ENCODE results near the gene TRAPPC2. TPM values are rescaled to one million over a fixed set of nuclear protein-coding genes. Genes with fewer than 3 reads are reported as not detected.

The TRAPPC2 gene
- total RNA-seq, 3 donors from 2014 or later, result 8.2 to 25.3 (median 21.0) TPM

DNA sequence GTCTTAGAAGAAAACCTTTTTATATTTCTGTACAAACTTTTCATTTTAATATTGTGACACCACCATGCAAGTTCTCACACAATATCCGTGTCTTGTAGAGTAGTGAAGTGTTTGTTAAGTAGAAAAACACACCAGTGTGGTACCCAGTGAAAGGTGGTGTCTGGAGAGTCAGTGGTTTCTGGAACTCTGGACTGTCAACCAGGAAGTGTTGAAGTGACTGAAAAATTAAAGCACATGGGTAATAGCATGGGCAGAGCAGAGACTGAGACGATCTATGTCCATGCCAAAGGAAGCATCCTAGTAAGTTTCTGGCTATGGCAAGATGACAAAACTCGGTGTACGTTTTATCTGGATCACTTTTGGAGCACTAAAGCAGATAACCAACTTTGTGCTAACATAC, 23.3 kb downstream of the TRAPPC2 start:
- Histone ChIP-seq H3K4me3 (no peak overlapping the region), H3K9me3 (no peaks in the 10 kb centered on the region), H3K27ac (no peak overlapping the region), H3K27me3 (no peaks in the 10 kb centered on the region), H3K4me1 (no peaks in the 10 kb centered on the region), H3K36me3 (no peaks in the 10 kb centered on the region)
- intact Hi-C loops (cut with DNase I; ENCODE audit: low total_unique reads), result no loop called here
- no peak for TF ChIP-seq POLR2AphosphoS5 (IDR thresholded peaks at IDR 0.05)
- TF ChIP-seq, protein P1, sequence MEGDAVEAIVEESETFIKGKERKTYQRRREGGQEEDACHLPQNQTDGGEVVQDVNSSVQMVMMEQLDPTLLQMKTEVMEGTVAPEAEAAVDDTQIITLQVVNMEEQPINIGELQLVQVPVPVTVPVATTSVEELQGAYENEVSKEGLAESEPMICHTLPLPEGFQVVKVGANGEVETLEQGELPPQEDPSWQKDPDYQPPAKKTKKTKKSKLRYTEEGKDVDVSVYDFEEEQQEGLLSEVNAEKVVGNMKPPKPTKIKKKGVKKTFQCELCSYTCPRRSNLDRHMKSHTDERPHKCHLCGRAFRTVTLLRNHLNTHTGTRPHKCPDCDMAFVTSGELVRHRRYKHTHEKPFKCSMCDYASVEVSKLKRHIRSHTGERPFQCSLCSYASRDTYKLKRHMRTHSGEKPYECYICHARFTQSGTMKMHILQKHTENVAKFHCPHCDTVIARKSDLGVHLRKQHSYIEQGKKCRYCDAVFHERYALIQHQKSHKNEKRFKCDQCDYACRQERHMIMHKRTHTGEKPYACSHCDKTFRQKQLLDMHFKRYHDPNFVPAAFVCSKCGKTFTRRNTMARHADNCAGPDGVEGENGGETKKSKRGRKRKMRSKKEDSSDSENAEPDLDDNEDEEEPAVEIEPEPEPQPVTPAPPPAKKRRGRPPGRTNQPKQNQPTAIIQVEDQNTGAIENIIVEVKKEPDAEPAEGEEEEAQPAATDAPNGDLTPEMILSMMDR (IDR thresholded peaks at IDR 0.05), result no peak
- TF ChIP-seq POLR2A (IDR thresholded peaks at IDR 0.05), result no peak
- no peak for DNase-seq (ENCODE audit: low spot score in 2 of 2)

DNA sequence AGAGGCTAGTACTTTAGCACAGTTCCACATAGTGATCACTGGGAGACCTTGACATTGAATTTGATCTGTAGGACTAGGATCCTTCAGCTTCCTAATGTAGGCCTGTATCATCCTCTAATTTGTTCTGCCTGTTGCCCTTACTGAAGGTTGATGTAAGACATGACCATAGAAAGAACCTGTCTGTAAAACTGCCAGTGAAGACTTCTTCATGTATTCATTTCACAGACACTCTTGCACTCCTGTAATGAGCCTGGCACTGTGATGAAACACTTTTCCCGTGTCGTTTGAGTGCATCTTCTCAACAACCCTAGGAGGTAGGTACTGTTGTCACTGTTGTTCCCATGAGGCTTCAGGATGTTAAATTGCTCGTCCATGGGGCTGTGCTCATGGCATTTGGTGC, 30.8 kb downstream of the TRAPPC2 start:
- intact Hi-C loops (cut with DNase I; ENCODE audit: low total_unique reads), result no loop called here
- H3K4me1 ChIP-seq, result no peaks in the 10 kb centered on the region

DNA sequence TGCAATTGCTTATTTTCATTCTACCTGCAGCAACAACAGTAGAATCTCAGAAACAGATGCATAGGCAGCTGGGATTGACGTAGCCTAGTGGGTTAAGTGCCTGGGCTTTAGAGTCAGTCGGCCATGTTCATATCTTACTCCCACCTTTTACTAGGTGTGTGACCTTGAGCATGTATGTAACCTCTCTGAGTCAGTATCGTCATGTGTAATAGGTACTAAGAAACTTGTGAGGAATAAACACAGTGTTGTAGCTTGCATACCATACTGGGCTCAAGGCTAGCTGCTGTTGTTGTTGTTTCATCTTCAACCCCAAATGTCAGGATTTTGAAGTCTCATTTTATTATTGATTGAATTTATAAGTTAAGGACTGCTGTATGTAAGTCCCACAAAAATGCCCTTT, 31.3 kb downstream of the TRAPPC2 start:
- no peak for TF ChIP-seq POLR2A (IDR thresholded peaks at IDR 0.05)
- TF ChIP-seq, protein P1 (IDR thresholded peaks at IDR 0.05), result no peak
- no peak for TF ChIP-seq POLR2AphosphoS5 (IDR thresholded peaks at IDR 0.05)
- no peaks in the 10 kb centered on the region for H3K36me3 ChIP-seq
- no peaks in the 10 kb centered on the region for H3K9me3 ChIP-seq
- intact Hi-C loops (cut with DNase I; ENCODE audit: low total_unique reads), result no loop called here
- H3K4me1 ChIP-seq, result no peaks in the 10 kb centered on the region
- peaks cover 0 to 26% of the 10 kb centered on the region in 2 donors for H3K27me3 ChIP-seq
- H3K27ac ChIP-seq, result no peak overlapping the region
- no peak overlapping the region for H3K4me3 ChIP-seq
- DNase-seq (ENCODE audit: low spot score in 2 of 2), result no peak

More for the DNA sequence above, 30.8 kb downstream of the TRAPPC2 start:
- no peak for TF ChIP-seq POLR2A (IDR thresholded peaks at IDR 0.05)
- TF ChIP-seq POLR2AphosphoS5 (IDR thresholded peaks at IDR 0.05), result no peak
- TF ChIP-seq, protein P1 (IDR thresholded peaks at IDR 0.05), result no peak
- Histone ChIP-seq H3K9me3 (no peaks in the 10 kb centered on the region), H3K27ac (no peak overlapping the region), H3K4me3 (no peak overlapping the region), H3K27me3 (peaks cover 0 to 26% of the 10 kb centered on the region in 2 donors), H3K36me3 (no peaks in the 10 kb centered on the region)
- no peak for DNase-seq (ENCODE audit: low spot score in 2 of 2)

DNA sequence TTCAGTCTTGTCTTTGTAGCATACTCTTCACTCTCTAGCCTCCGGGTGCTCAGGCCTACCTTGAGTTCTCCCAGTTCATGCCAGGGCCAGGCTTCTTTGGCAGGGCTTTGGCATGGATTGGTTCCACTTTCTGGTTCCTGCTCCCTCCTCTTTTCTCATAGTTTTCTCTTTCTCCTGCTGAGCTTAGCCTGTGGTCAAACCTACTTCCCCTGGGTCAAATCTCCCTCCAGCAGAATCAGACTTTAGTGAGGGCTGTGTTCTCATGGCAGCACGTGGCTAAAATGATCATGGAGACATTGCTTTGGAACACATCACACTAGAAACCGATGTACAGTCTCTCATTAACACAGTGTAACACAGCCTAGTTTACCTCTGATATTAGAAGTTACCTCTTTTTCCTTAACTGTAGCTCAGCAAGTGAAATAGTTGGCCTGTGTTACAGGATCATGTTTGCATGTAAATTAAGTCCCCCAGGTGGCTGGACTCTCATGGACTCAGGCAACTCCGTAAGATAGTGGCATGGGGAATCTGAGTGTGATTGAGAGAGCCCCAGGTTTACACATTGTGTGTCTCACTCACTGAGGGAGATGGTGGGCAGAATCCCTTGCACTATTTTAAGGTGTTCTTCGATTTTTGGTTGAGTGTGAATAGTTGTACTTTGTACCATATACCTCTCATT, 32.2 kb downstream of the TRAPPC2 start:
- no peaks in the 10 kb centered on the region for H3K4me1 ChIP-seq
- no peak for DNase-seq (ENCODE audit: low spot score in 2 of 2)
- no peak overlapping the region for H3K4me3 ChIP-seq
- H3K27ac ChIP-seq, result no peak overlapping the region
- H3K9me3 ChIP-seq, result no peaks in the 10 kb centered on the region
- H3K27me3 ChIP-seq, result peaks cover 0 to 26% of the 10 kb centered on the region in 2 donors
- no peaks in the 10 kb centered on the region for H3K36me3 ChIP-seq
- intact Hi-C loops (cut with DNase I; ENCODE audit: low total_unique reads), result no loop called here
- TF ChIP-seq POLR2AphosphoS5 (IDR thresholded peaks at IDR 0.05) (no peak), POLR2A (IDR thresholded peaks at IDR 0.05) (no peak)
- TF ChIP-seq, protein P1 (IDR thresholded peaks at IDR 0.05), result no peak

DNA sequence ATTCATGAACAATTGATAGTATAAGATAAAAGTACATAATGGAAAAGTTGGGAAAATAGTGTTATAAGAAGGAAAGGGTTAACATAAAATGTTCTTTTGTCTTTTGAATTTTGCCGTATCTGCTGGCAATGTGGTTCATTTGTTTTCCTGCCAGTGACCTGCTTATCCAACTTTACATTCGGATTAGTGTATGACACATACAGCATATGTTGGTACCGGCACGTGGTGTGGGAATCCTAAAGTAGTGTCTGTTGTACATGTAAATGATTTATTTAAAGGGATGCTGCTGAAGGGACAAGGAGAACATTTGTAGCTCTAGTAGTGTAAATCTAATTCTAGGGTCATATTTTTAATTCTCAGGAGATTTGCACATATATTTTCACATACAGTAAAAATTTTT, 34.0 kb downstream of the TRAPPC2 start:
- Histone ChIP-seq H3K27ac (no peak overlapping the region), H3K36me3 (no peaks in the 10 kb centered on the region), H3K4me3 (no peak overlapping the region), H3K4me1 (no peaks in the 10 kb centered on the region), H3K9me3 (no peaks in the 10 kb centered on the region), H3K27me3 (peaks cover 0 to 30% of the 10 kb centered on the region in 2 donors)
- no peak for DNase-seq (ENCODE audit: low spot score in 2 of 2)
- intact Hi-C loops (cut with DNase I; ENCODE audit: low total_unique reads), result no loop called here
- TF ChIP-seq POLR2A (IDR thresholded peaks at IDR 0.05), result no peak
- TF ChIP-seq POLR2AphosphoS5 (IDR thresholded peaks at IDR 0.05), result no peak
- TF ChIP-seq, protein P1 (IDR thresholded peaks at IDR 0.05), result no peak
